Upper lobe of right lung (tissue), 1 donor: Measurements from ENCODE around the gene ZNRF3. TPM values are rescaled to one million over a fixed set of nuclear protein-coding genes. Genes with fewer than 3 reads are reported as not detected.
"Not testable (repeated sequence)": the region's sequence is repeated elsewhere in the genome, so short reads cannot be mapped to it uniquely, and the experiment has no call there.

ENCODE experiments used
- ATAC-seq: fragments of 200-7000 bp; cut with Tn5 transposase; one replicate; pipeline ENCODE4 v1.9.1; 2020; ENCODE audit warnings: mild to moderate bottlenecking, moderate library complexity
- DNase-seq: peaks from one replicate; pipeline ENCODE4 v3.0.0-alpha.2; 2020
- H3K27ac ChIP-seq: fragments of 200-600 bp; one replicate; pipeline ENCODE4 v1.8.0; 2022
- H3K27me3 ChIP-seq: fragments of 200-600 bp; one replicate; pipeline ENCODE4 v1.8.0; 2022; ENCODE audit warnings: mild to moderate bottlenecking
- H3K36me3 ChIP-seq: fragments of 200-600 bp; one replicate; pipeline ENCODE4 v1.8.0; 2022
- H3K4me1 ChIP-seq: fragments of 200-600 bp; one replicate; pipeline ENCODE4 v1.8.0; 2022
- H3K4me3 ChIP-seq: fragments of 200-600 bp; one replicate; pipeline ENCODE4 v1.8.0; 2022; ENCODE audit warnings: mild to moderate bottlenecking
- H3K9me3 ChIP-seq: fragments of 200-600 bp; one replicate; pipeline ENCODE4 v1.8.0; 2022
- intact Hi-C: fragments of 100-400 bp; cut with DNase I; formaldehyde crosslinking; loops from one replicate; pipeline ENCODE4 v1.11.0; 2022
- total RNA-seq: library from RNA; stranded (reverse); fragmentation: NEBNext Ultra II Directional; extraction: Animal tissue kit (Norgen Biotek cat#: 25700); gene quantifications from one replicate; pipeline ENCODE4 v1.2.1, GENCODE V29; 2021
- TF ChIP-seq, protein P1 (sequence below): fragments of 200-600 bp; IDR thresholded peaks from one replicate; pipeline ENCODE4 v1.8.0; 2022; ENCODE audit warnings: antibody characterized with exemption
- donor health status: DM: no; HTN: yes; CAD: no; lungs with severe emphysema.

ZNRF3 gene
- total RNA-seq, 1 donor from 2014 or later = 15.8 TPM

DNA sequence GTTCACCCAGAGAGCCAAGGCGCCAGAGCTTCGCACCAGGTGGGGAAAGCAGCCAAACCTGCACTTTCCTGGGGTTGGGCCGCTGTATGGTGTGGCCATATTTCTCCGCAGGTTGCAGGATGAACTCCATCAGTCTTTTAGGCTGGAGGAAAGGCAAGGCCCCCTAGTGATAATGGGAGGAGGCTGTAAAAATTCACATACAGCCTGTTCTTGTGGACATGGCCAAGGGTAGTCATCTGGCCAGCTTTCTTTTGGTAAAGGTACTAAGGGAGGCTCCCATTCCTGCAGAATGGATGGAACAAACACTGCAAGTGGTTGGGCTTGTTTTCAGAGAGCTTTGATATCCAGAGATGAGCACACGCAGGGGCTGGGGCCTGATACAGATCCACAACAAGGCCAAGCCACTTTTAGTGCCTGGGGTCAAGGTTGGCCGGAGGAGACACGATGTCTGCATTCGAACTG, 148.7 kb downstream of the ZNRF3 start:
- H3K4me1 ChIP-seq = peaks cover 35% of the 10 kb centered on the region
- H3K27ac ChIP-seq = peak overlapping the region; percentile 85
- H3K36me3 ChIP-seq = no peaks in the 10 kb centered on the region
- no peak overlapping the region for H3K4me3 ChIP-seq
- DNase-seq (no peak), ATAC-seq (no peak)
- TF ChIP-seq, protein P1, sequence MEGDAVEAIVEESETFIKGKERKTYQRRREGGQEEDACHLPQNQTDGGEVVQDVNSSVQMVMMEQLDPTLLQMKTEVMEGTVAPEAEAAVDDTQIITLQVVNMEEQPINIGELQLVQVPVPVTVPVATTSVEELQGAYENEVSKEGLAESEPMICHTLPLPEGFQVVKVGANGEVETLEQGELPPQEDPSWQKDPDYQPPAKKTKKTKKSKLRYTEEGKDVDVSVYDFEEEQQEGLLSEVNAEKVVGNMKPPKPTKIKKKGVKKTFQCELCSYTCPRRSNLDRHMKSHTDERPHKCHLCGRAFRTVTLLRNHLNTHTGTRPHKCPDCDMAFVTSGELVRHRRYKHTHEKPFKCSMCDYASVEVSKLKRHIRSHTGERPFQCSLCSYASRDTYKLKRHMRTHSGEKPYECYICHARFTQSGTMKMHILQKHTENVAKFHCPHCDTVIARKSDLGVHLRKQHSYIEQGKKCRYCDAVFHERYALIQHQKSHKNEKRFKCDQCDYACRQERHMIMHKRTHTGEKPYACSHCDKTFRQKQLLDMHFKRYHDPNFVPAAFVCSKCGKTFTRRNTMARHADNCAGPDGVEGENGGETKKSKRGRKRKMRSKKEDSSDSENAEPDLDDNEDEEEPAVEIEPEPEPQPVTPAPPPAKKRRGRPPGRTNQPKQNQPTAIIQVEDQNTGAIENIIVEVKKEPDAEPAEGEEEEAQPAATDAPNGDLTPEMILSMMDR = no peak
- H3K9me3 ChIP-seq = no peaks in the 10 kb centered on the region
- intact Hi-C loops = no loop called here
- no peaks in the 10 kb centered on the region for H3K27me3 ChIP-seq

DNA sequence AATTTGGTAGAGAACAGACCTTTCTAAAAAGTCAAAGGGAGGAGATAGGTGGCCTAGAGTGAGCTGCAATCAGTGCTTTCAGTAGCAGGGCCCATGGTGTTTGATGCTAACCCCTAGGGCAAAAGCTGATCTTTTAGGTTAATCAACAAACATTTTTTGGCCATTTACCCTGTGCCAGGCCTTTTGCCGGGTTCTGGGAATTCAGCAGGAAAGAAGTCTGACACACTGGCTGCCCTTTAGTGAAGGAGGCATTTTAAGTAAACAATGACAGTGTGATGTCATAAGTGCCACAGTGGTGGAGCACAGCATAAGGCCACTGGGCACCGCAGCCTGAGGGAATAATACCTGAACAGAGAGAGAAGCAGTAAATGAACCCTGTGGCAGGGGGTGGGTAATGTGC, 149.2 kb downstream of the ZNRF3 start:
- Histone ChIP-seq H3K27me3 (no peaks in the 10 kb centered on the region), H3K36me3 (no peaks in the 10 kb centered on the region), H3K9me3 (no peaks in the 10 kb centered on the region), H3K27ac (peak overlapping the region; percentile 85), H3K4me3 (no peak overlapping the region), H3K4me1 (peaks cover 35% of the 10 kb centered on the region)
- no peak for DNase-seq
- intact Hi-C loops = no loop called here
- TF ChIP-seq, protein P1 = no peak
- ATAC-seq = peak; percentile 44

DNA sequence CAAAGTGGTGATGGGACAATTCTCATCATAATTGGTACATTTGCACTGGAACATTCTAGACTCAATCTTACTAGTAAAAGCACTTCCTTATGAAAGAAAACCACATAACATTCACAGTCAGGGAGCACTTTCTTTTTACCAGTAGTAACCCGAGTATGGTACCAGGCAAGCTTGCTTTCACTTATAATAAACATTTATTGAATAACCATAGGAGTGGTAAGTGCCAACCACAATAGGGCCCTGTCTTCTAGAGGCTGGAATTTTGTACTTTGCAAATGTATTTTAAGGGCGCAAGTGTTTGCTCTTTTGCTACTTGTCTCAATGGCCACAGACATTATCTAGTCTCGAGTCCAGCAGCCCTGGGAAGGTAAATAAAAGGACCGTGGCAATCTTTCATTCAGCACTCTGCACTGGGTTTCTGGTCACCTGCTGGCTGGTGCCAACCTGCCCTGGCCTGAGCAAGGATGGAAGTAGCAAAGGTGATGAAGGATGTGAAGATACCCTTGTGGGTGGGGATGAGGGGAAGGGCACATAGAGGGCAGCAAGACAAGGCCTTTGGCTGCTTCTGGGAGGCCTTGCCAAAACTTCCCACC, 154.1 kb downstream of the ZNRF3 start:
- no peak overlapping the region for H3K27ac ChIP-seq
- H3K4me1 ChIP-seq = peaks cover 16% of the 10 kb centered on the region
- no peaks in the 10 kb centered on the region for H3K36me3 ChIP-seq
- H3K9me3 ChIP-seq = no peaks in the 10 kb centered on the region
- intact Hi-C loops = no loop called here
- TF ChIP-seq, protein P1 = no peak
- no peak overlapping the region for H3K4me3 ChIP-seq
- DNase-seq (no peak), ATAC-seq (no peak)
- H3K27me3 ChIP-seq = no peaks in the 10 kb centered on the region

DNA sequence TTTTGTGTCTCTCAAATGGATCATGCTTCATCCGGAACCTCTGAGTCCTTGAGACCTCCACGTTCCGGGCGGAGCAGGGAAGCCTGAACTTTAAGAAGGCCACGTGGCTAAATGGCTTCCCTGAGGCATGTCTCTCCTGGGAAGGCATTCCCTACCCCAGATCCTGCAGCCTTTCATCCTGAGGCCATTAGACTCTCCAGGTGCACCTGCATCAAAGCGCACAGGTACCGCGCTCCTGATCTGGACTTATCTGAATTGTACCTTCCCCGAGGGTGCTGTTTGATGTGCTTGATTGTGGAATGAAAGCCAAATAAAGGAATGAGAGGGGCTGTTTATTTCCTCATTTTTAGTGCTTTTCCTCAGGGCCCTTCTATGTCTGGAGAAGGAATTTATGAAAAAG, 155.8 kb downstream of the ZNRF3 start:
- no peaks in the 10 kb centered on the region for H3K36me3 ChIP-seq
- H3K9me3 ChIP-seq = no peaks in the 10 kb centered on the region
- ATAC-seq (no peak), DNase-seq (no peak)
- H3K4me3 ChIP-seq = no peak overlapping the region
- TF ChIP-seq, protein P1 = no peak
- no peaks in the 10 kb centered on the region for H3K27me3 ChIP-seq
- H3K27ac ChIP-seq = no peak overlapping the region
- intact Hi-C loops = no loop called here
- H3K4me1 ChIP-seq = peaks cover 18% of the 10 kb centered on the region

DNA sequence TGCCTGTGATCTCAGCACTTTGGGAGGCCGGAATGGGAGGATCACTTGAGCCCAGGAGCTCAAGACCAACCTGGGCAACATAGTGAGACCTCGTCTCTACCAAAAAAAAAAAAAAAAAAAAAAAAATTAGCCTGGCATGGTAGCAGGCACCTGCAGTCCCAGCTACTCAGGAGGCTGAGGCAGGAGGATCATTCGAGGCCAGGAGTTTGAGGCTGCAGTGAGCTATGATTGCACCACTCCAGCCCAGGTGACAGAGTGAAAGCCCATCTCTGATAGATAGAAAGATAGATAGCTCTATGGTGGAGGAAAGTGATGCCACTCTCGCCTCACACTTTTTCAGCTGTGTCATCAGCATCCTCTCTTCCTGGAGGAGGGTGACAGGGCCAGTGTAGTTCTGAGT, 156.3 kb downstream of the ZNRF3 start:
- not testable (repeated sequence) for H3K27ac ChIP-seq, DNase-seq, H3K36me3 ChIP-seq, H3K27me3 ChIP-seq, H3K4me3 ChIP-seq, H3K9me3 ChIP-seq, ATAC-seq
- intact Hi-C loops = loop anchor here (5.0 kb wide), 1 partner anchor 187 kb away; no protein-coding TSS in a partner anchor
- H3K4me1 ChIP-seq = peaks cover 21% of the 10 kb centered on the region

DNA sequence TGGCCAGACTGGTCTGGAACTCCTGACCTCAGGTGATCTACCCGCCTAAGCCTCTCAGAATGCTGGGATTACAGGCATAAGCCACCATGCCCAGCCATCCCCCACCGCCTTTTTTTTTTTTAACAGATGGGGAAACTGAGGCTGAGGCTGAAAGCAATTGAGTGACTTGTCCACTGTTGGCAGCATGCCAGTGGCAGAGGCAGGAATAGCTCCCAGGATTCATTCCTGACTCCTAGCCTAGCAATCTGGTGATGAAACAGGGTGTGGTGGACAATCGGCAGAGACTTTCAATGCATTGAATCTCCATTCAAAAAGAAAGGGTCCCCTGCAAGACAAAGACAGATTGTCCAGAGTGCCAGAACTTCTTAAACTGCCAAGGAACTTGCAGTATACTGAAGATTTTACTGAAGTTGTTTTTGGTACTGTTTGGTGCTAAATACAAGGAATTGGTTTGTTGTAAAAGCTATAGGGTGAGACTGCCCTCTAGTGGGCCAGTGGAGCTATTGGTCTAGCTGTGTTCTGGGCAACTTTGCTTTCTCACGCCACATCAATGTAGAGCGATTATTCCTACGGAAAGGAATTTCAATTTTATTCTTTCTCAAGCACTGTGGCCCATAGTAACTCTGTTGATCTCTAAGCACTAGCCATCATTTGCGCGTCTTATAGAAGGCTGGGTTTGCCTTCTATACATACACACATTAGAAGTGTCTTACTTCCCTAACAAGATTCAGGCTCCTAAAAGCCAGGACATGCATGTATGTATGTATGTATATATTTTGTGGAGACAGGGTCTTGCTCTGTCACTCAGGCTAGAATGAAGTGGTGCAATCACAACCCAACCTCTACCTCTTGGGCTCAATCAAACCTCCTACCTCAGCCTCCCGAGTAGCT, 157.3 kb downstream of the ZNRF3 start:
- Histone ChIP-seq H3K9me3 (no peaks in the 10 kb centered on the region), H3K27ac (no peak overlapping the region), H3K36me3 (no peaks in the 10 kb centered on the region), H3K4me1 (peaks cover 21% of the 10 kb centered on the region), H3K4me3 (no peak overlapping the region), H3K27me3 (no peaks in the 10 kb centered on the region)
- DNase-seq (no peak), ATAC-seq (peak; percentile 92)
- intact Hi-C loops = loop anchor here (5.0 kb wide), 1 partner anchor 188 kb away; no protein-coding TSS in a partner anchor
- TF ChIP-seq, protein P1 = peak; percentile 99
